A673 (cell line): ENCODE data around the gene HSPA1A. TPM values are rescaled to one million over a fixed set of nuclear protein-coding genes. Genes with fewer than 3 reads are reported as not detected.
"Not testable (repeated sequence)": the region's sequence is repeated elsewhere in the genome, so short reads cannot be mapped to it uniquely, and the experiment has no call there.

Experiments used
- BruUV-seq: library from RNA; stranded (reverse); fragments of 400-500 nt; replicated peaks from 2 replicates; lab custom pipeline; 2021; lab: Mats Ljungman, UMichigan
- CTCF ChIA-PET: fragments of 300-600 bp; sonication (Branson Sonifier 250); formaldehyde crosslinking; loops from one replicate; lab custom pipeline; 2022; ENCODE audit warnings: antibody characterized with exemption; lab: Charles Lee
- POLR2A ChIA-PET: fragments of 300-600 bp; sonication (Branson Sonifier 250); formaldehyde crosslinking; loops from one replicate; lab custom pipeline; 2022; ENCODE audit warnings: antibody characterized with exemption; ENCODE audit not compliant: low non-redundant PET; lab: Charles Lee
- DNase-seq: peaks from one replicate; pipeline ENCODE4 v3.0.0-alpha.2; 2015; ENCODE audit warnings: low spot score
- H3K27ac ChIP-seq: fragments of 200-600 bp; sonication (generic); 2 replicates; pipeline ENCODE4 v1.5.1; 2016; ENCODE audit warnings: mixed run types, low read depth, mild to moderate bottlenecking, mixed read lengths, antibody characterized with exemption, low read length; ENCODE audit not compliant: poor library complexity, severe bottlenecking
- H3K27me3 ChIP-seq: fragments of 200-600 bp; sonication (generic); replicated peaks from 2 replicates; pipeline ENCODE4 v1.6.1; 2017; ENCODE audit warnings: mixed run types, low read depth, mild to moderate bottlenecking, mixed read lengths, antibody characterized with exemption, low read length; ENCODE audit not compliant: insufficient read depth, poor library complexity
- H3K36me3 ChIP-seq: fragments of 200-600 bp; sonication (generic); 2 replicates; pipeline ENCODE4 v1.6.1; 2016; ENCODE audit warnings: mixed run types, mild to moderate bottlenecking, mixed read lengths, antibody characterized with exemption, low read length; ENCODE audit not compliant: insufficient read depth, poor library complexity, severe bottlenecking
- H3K4me1 ChIP-seq: fragments of 200-600 bp; sonication (generic); 2 replicates; pipeline ENCODE4 v1.6.1; 2017; ENCODE audit warnings: mixed run types, mild to moderate bottlenecking, mixed read lengths, antibody characterized with exemption, low read length; ENCODE audit not compliant: insufficient read depth, poor library complexity, severe bottlenecking
- H3K4me3 ChIP-seq: fragments of 200-600 bp; sonication (generic); 2 replicates; pipeline ENCODE4 v1.5.1; 2016; ENCODE audit warnings: low read depth, mixed run types, mild to moderate bottlenecking, mixed read lengths, low read length; ENCODE audit not compliant: poor library complexity, severe bottlenecking
- H3K9me3 ChIP-seq: fragments of 200-600 bp; sonication (generic); 2 replicates; pipeline ENCODE4 v1.6.1; 2016; ENCODE audit warnings: mixed run types, low read depth, mild to moderate bottlenecking, mixed read lengths, antibody characterized with exemption, low read length; ENCODE audit not compliant: poor library complexity, severe bottlenecking
- CTCF ChIP-seq: fragments of 300-800, 200-600 bp; sonication (generic); conservative IDR thresholded peaks from 2 replicates; pipeline ENCODE4 v1.5.1; 2017; ENCODE audit warnings: low read depth, mild to moderate bottlenecking, antibody characterized with exemption, low read length, moderate library complexity, mixed read lengths
- EZH2 ChIP-seq: fragments of 200-600 bp; sonication (generic); IDR thresholded peaks from 2 replicates; pipeline ENCODE4 v1.6.1; 2017; ENCODE audit warnings: borderline replicate concordance, low read depth, mild to moderate bottlenecking, mixed read lengths, antibody characterized with exemption, low read length; ENCODE audit not compliant: poor library complexity, severe bottlenecking
- intact Hi-C: fragments of 100-400 bp; cut with micrococcal nuclease; formaldehyde crosslinking; loops from one replicate; pipeline ENCODE4 v1.10.0; 2022; ENCODE audit not compliant: unreplicated experiment
- total RNA-seq: library from RNA; stranded (reverse); gene quantifications from 2 replicates; pipeline ENCODE4 v1.2.3, GENCODE V29; 2021

The HSPA1A gene
- total RNA-seq, 1 experiment from 2014 or later, result 129 TPM

DNA sequence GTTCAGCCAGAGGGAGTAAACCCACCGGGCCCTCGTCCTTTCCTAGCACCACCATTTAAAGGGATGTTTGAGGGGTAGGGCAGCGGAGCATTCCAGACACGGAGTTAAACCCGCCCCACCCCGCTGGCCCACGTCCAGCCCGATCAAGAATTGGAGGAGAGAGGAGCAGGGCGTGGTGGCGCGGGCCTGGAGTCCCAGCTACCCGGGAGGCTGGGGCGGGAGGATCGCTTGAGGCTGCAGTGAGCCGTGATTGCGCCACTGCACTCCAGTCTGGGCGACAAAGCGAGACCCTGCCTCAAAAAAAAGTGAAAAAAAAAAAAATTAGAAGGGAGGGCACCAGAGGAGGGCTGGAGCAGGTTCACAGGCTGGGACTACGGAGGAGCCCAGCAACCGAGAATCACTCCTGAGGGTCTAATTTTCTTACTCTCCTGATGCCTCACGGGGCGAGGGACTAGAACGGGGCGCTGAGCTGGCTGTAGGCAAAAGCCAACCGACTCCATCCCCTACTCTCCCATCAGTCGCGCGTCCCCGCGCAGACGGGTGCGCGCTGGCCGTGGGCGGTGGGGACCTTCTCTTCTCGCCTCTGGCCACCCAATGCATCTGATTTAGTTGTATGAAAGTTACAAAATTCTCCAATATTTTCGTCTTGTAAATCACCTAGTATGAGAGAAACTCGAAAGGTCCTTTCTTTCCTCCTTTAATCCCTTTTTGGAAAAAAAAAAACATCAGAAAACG is 6.1 kb downstream of the HSPA1A start:
- BruUV-seq, result TSS peak; percentile 69
- peaks cover 7% of the 10 kb centered on the region for H3K4me1 ChIP-seq
- peak overlapping the region; percentile 86 for H3K27ac ChIP-seq
- peak overlapping the region; percentile 62 for H3K4me3 ChIP-seq
- POLR2A ChIA-PET, result no interaction called here
- CTCF ChIA-PET, result no interaction called here
- no peaks in the 10 kb centered on the region for H3K9me3 ChIP-seq
- TF ChIP-seq CTCF (no peak), EZH2 (no peak)
- no peaks in the 10 kb centered on the region for H3K27me3 ChIP-seq
- DNase-seq, result peak; percentile 81
- no peaks in the 10 kb centered on the region for H3K36me3 ChIP-seq
- intact Hi-C loops, result no loop called here

- Histone ChIP-seq H3K9me3 (no peaks in the 10 kb centered on the region), H3K4me3 (peak overlapping the region; percentile 62), H3K27ac (peak overlapping the region; percentile 86), H3K27me3 (no peaks in the 10 kb centered on the region), H3K4me1 (peaks cover 7% of the 10 kb centered on the region), H3K36me3 (no peaks in the 10 kb centered on the region)
- DNase-seq, result peak; percentile 72
- BruUV-seq, result TSS peak; percentile 66
- POLR2A ChIA-PET, result interaction anchor here (0.6 kb wide), 1 partner anchor 14 kb away, joined by 10 read pairs; no protein-coding TSS in a partner anchor
- TF ChIP-seq CTCF (no peak), EZH2 (no peak)
- CTCF ChIA-PET, result no interaction called here
- intact Hi-C loops, result no loop called here
Measured at GRCh38 chr6:31822036-31822821, 6.9 kb downstream of the HSPA1A start.

- POLR2A ChIA-PET, BruUV-seq, intact Hi-C loops: not testable (repeated sequence)
Measured at GRCh38 chr6:31823592-31824196, 8.4 kb downstream of the HSPA1A start.

More at GRCh38 chr6:31823592-31824196, 8.4 kb downstream of the HSPA1A start:
- CTCF ChIA-PET, H3K9me3 ChIP-seq, H3K4me3 ChIP-seq, H3K27me3 ChIP-seq, H3K27ac ChIP-seq, DNase-seq, H3K36me3 ChIP-seq, H3K4me1 ChIP-seq: not testable (repeated sequence)
